WERI-Rb-1 (cell line): Measurements from ENCODE around the gene RNASE7.

Experiments used
- DNase-seq: peaks from one replicate; pipeline ENCODE4 v3.0.0-alpha.2; 2020
- H3K27ac ChIP-seq: fragments of 250-450 bp; sonication (Bioruptor Pico); 2 replicates; pipeline ENCODE4 v1.5.1; 2020; ENCODE audit warnings: mild to moderate bottlenecking, moderate library complexity
- H3K27me3 ChIP-seq: fragments of 250-450 bp; sonication (Bioruptor Pico); 2 replicates; pipeline ENCODE4 v1.5.1; 2021; ENCODE audit warnings: mild to moderate bottlenecking, low read depth, moderate library complexity; ENCODE audit not compliant: insufficient read depth, severe bottlenecking
- H3K36me3 ChIP-seq: fragments of 250-450 bp; sonication (Bioruptor Pico); 2 replicates; pipeline ENCODE4 v1.5.1; 2020; ENCODE audit warnings: mild to moderate bottlenecking, moderate library complexity
- H3K4me3 ChIP-seq: 2 replicates; pipeline ENCODE4 v1.5.1; 2011; ENCODE audit warnings: low read depth, mild to moderate bottlenecking, control low read depth, low read length
- H3K9me3 ChIP-seq: fragments of 250-450 bp; sonication (Bioruptor Pico); 2 replicates; pipeline ENCODE4 v1.5.1; 2021; ENCODE audit warnings: mild to moderate bottlenecking, moderate library complexity; ENCODE audit not compliant: severe bottlenecking
- TF ChIP-seq, protein P1 (sequence below): IDR thresholded peaks from 2 replicates; pipeline ENCODE4 v1.5.1; 2011; ENCODE audit warnings: low read depth, mild to moderate bottlenecking, control low read depth, inconsistent platforms, low read length

RNASE7 gene, protein sequence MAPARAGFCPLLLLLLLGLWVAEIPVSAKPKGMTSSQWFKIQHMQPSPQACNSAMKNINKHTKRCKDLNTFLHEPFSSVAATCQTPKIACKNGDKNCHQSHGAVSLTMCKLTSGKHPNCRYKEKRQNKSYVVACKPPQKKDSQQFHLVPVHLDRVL

GRCh38 chr14:21041676-21042433 is at the start of gene RNASE7:
Gene RNASE7 (plus strand): TSS chr14:21042362. CDS start chr14:21042993, 631 bp downstream.
- Histone ChIP-seq H3K27me3 (no peaks in the 10 kb centered on the region), H3K9me3 (no peaks in the 10 kb centered on the region), H3K27ac (no peak within 1 kb of the TSS), H3K4me3 (no peak within 1 kb of the TSS), H3K36me3 (no peaks in the 10 kb centered on the region)
- TF ChIP-seq, protein P1, sequence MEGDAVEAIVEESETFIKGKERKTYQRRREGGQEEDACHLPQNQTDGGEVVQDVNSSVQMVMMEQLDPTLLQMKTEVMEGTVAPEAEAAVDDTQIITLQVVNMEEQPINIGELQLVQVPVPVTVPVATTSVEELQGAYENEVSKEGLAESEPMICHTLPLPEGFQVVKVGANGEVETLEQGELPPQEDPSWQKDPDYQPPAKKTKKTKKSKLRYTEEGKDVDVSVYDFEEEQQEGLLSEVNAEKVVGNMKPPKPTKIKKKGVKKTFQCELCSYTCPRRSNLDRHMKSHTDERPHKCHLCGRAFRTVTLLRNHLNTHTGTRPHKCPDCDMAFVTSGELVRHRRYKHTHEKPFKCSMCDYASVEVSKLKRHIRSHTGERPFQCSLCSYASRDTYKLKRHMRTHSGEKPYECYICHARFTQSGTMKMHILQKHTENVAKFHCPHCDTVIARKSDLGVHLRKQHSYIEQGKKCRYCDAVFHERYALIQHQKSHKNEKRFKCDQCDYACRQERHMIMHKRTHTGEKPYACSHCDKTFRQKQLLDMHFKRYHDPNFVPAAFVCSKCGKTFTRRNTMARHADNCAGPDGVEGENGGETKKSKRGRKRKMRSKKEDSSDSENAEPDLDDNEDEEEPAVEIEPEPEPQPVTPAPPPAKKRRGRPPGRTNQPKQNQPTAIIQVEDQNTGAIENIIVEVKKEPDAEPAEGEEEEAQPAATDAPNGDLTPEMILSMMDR = no peak
- no peak for DNase-seq

DNA sequence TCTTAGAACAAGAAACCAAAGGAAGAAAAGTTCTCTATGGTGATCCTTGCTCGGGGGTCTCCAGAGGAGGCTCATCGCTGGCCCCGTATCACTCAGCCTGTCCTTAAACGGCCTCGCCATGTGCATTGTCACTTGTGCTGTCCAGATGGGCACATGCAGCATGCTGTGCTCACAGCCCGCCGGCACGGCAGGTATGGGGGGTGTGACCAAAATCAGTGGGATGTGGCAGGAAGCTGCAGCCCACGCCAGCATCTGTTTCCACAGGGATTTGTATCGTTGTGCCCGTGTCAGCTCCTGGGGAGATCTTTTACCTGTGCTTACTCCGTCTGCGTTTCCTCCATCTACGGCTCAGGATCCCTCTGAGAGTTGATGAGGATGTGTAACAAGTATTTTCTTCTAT is 45.6 kb upstream of the RNASE7 start:
- TF ChIP-seq, protein P1 = no peak
- H3K4me3 ChIP-seq = no peak overlapping the region
- no peak for DNase-seq
- peaks cover 58% of the 10 kb centered on the region for H3K36me3 ChIP-seq
- no peak overlapping the region for H3K27ac ChIP-seq
- H3K9me3 ChIP-seq = no peaks in the 10 kb centered on the region
- no peaks in the 10 kb centered on the region for H3K27me3 ChIP-seq

DNA sequence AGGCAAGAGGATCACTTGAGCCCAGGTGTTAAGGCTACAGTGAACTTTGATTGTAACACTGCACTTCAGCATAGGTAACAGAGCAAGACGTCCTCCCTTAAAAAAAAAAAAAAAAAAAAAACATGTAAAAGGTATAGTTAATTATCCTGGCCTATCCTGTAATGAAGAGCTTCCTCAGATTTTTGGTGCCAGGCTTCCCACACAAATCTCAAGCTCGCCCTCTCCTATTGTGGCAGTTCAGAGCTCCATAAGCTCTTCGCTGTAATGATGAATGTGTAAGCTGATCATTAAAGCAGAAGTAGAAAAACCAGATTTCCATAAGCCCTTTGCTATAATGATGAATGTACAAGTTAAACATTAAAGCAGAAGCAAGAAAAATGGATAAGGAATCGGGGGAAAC is 45.0 kb upstream of the RNASE7 start:
- DNase-seq = no peak
- TF ChIP-seq, protein P1 = no peak
- Histone ChIP-seq H3K36me3 (peaks cover 52% of the 10 kb centered on the region), H3K4me3 (no peak overlapping the region), H3K27ac (no peak overlapping the region), H3K9me3 (no peaks in the 10 kb centered on the region), H3K27me3 (no peaks in the 10 kb centered on the region)

GRCh38 chr14:20997564-20997963 is 44.6 kb upstream of the RNASE7 start:
- DNase-seq = no peak
- H3K4me3 ChIP-seq = no peak overlapping the region
- TF ChIP-seq, protein P1 = no peak
- H3K27me3 ChIP-seq = no peaks in the 10 kb centered on the region
- peaks cover 47% of the 10 kb centered on the region for H3K36me3 ChIP-seq
- no peaks in the 10 kb centered on the region for H3K9me3 ChIP-seq
- no peak overlapping the region for H3K27ac ChIP-seq

GRCh38 chr14:20998139-20998538 is 44.0 kb upstream of the RNASE7 start:
- Histone ChIP-seq H3K9me3 (no peaks in the 10 kb centered on the region), H3K4me3 (no peak overlapping the region), H3K27me3 (no peaks in the 10 kb centered on the region), H3K27ac (no peak overlapping the region), H3K36me3 (peaks cover 42% of the 10 kb centered on the region)
- DNase-seq = no peak
- TF ChIP-seq, protein P1 = no peak
